ENCODE results near the gene DNAH3.

DNA sequence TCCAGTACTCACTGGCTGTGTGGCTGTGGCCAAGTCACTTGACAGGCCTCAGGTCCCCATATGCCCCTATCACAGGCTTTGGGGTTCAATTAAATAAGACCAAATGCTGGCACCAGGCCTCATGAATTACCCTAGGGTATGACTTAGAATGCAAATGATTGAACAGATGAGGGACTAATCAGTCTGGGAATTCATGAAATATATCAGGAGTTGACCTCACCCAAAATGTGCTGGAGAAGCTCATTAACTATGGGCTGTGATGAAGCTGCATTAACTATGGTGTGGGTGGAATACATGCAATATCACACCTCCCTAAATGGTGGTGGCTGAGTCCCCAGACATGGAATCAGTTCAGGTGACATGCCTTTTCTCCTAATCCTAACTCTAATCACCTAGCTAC, 72.1 kb downstream of the DNAH3 start:
- no peak for TF ChIP-seq GATA2 (IDR thresholded peaks at IDR 0.05; ENCODE audit: low read depth, low read length)
- TF ChIP-seq GATA3 (IDR thresholded peaks at IDR 0.05; ENCODE audit: low read depth, low read length) = no peak

All from SH-SY5Y (cell line).